Measurements from ENCODE around the gene FLT3.
"Not testable (repeated sequence)": the region's sequence is repeated elsewhere in the genome, so short reads cannot be mapped to it uniquely, and the experiment has no call there.

The FLT3 gene

GRCh38 chr13:28044608-28045007, 55.8 kb downstream of the FLT3 start:
- DNase-seq (ENCODE audit: low read depth) = no peak

- DNase-seq (ENCODE audit: low read depth) = no peak
Observed at GRCh38 chr13:28043224-28043623, 57.2 kb downstream of the FLT3 start.

GRCh38 chr13:28041501-28041900, 58.9 kb downstream of the FLT3 start:
- DNase-seq (ENCODE audit: low read depth) = no peak

GRCh38 chr13:28041031-28041461, 59.3 kb downstream of the FLT3 start:
- no peak for DNase-seq (ENCODE audit: low read depth)

- DNase-seq (ENCODE audit: low read depth) = no peak
Observed at GRCh38 chr13:28037399-28037798, 63.0 kb downstream of the FLT3 start.

- no peak for DNase-seq (ENCODE audit: low read depth)
Observed at GRCh38 chr13:28035146-28035782, 65.1 kb downstream of the FLT3 start.

- DNase-seq (ENCODE audit: low read depth) = no peak
Observed at GRCh38 chr13:28033894-28034655, 66.3 kb downstream of the FLT3 start.

- not testable (repeated sequence) for DNase-seq (ENCODE audit: low read depth)
Observed at GRCh38 chr13:28032438-28032837, 67.9 kb downstream of the FLT3 start.

GRCh38 chr13:28031896-28032288, 68.5 kb downstream of the FLT3 start:
- no peak for DNase-seq (ENCODE audit: low read depth)

- no peak for DNase-seq (ENCODE audit: low read depth)
Observed at GRCh38 chr13:28031220-28031895, 69.0 kb downstream of the FLT3 start.

GRCh38 chr13:28027607-28028364, 72.6 kb downstream of the FLT3 start:
- DNase-seq (ENCODE audit: low read depth) = no peak

GRCh38 chr13:28027071-28027470, 73.3 kb downstream of the FLT3 start:
- no peak for DNase-seq (ENCODE audit: low read depth)

GRCh38 chr13:28026508-28026907, 73.9 kb downstream of the FLT3 start:
- no peak for DNase-seq (ENCODE audit: low read depth)

GRCh38 chr13:28022848-28023518, 77.4 kb downstream of the FLT3 start:
- DNase-seq (ENCODE audit: low read depth) = no peak

GRCh38 chr13:28014301-28014700, 86.1 kb downstream of the FLT3 start:
- DNase-seq (ENCODE audit: low read depth) = no peak

GRCh38 chr13:28013482-28013881, 86.9 kb downstream of the FLT3 start:
- DNase-seq (ENCODE audit: low read depth) = no peak

- DNase-seq (ENCODE audit: low read depth) = no peak
Observed at GRCh38 chr13:28012896-28013295, 87.5 kb downstream of the FLT3 start.

- DNase-seq (ENCODE audit: low read depth) = no peak
Observed at GRCh38 chr13:28012383-28012782, 88.0 kb downstream of the FLT3 start.

- no peak for DNase-seq (ENCODE audit: low read depth)
Observed at GRCh38 chr13:28010046-28010445, 90.3 kb downstream of the FLT3 start.

- DNase-seq (ENCODE audit: low read depth) = not testable (repeated sequence)
Observed at GRCh38 chr13:28005016-28005415, 95.4 kb downstream of the FLT3 start.

- DNase-seq (ENCODE audit: low read depth) = no peak
Observed at GRCh38 chr13:28002886-28003698, 97.3 kb downstream of the FLT3 start.

Data from activated gamma-delta T cell treated with anti-CD3 and anti-CD28 coated beads, Interleukin-2, amount 50 U/mL, for 16 hours (primary cell).